SK-N-SH treated with all-trans-retinoic acid at 6 μM for 48 hours (cell line): ENCODE data around the gene FARS2.

ENCODE experiments used
- CSDC2 ChIP-seq: fragments of 250-450 bp; sonication (Bioruptor Pico); IDR thresholded peaks from 2 replicates; pipeline ENCODE4 v1.5.0; 2020; ENCODE audit warnings: mild to moderate bottlenecking, moderate library complexity
- PATZ1 ChIP-seq: fragments of 250-450 bp; sonication (Bioruptor Pico); IDR thresholded peaks from 2 replicates; pipeline ENCODE4 v1.8.0; 2020; ENCODE audit warnings: mild to moderate bottlenecking, moderate library complexity, borderline replicate concordance
- TOX ChIP-seq: fragments of 250-450 bp; sonication (Bioruptor Pico); IDR thresholded peaks from 2 replicates; pipeline ENCODE4 v1.8.0; 2021; ENCODE audit warnings: mild to moderate bottlenecking, moderate library complexity, borderline replicate concordance
- ZFP3 ChIP-seq: fragments of 250-450 bp; sonication (Bioruptor Pico); IDR thresholded peaks from 2 replicates; pipeline ENCODE4 v1.5.0; 2020; ENCODE audit warnings: mild to moderate bottlenecking, moderate library complexity
- ZFP30 ChIP-seq: fragments of 450-650 bp; formaldehyde crosslinking; IDR thresholded peaks from 2 replicates; pipeline ENCODE4 v1.5.0; 2022; ENCODE audit warnings: mild to moderate bottlenecking, moderate library complexity
- ZNF70 ChIP-seq: fragments of 450-650 bp; formaldehyde crosslinking; IDR thresholded peaks from 2 replicates; pipeline ENCODE4 v1.5.0; 2020; ENCODE audit warnings: mild to moderate bottlenecking, moderate library complexity

GRCh38 chr6:5598123-5598522, 336.8 kb downstream of the FARS2 start:
- TF ChIP-seq TOX (no peak), ZNF70 (CRISPR knock-in tag) (no peak), PATZ1 (CRISPR knock-in tag) (no peak), CSDC2 (CRISPR knock-in tag) (no peak), ZFP30 (CRISPR knock-in tag) (no peak), ZFP3 (CRISPR knock-in tag) (no peak)
